Measurements from ENCODE around the gene ITIH3. TPM values are rescaled to one million over a fixed set of nuclear protein-coding genes. Genes with fewer than 3 reads are reported as not detected.

The ITIH3 gene
- total RNA-seq, 1 donor from 2014 or later = 4.6 TPM

- DNase-seq (ENCODE audit: low spot score) = no peak
These were observed 34.9 kb downstream of the ITIH3 start for GRCh38 chr3:52829482-52829881.

GRCh38 chr3:52829906-52830463 is 35.4 kb downstream of the ITIH3 start:
- DNase-seq (ENCODE audit: low spot score) = no peak

GRCh38 chr3:52830535-52831258 is 36.1 kb downstream of the ITIH3 start, which contains the start of gene ITIH4:
Gene ITIH4 (minus strand): TSS chr3:52830672. CDS start chr3:52830642, 30 bp downstream.
- no peak for DNase-seq (ENCODE audit: low spot score)

- peak; percentile 79 for DNase-seq (ENCODE audit: low spot score)
These were observed 37.1 kb downstream of the ITIH3 start for GRCh38 chr3:52831500-52832301.

GRCh38 chr3:52833202-52833601 is 38.6 kb downstream of the ITIH3 start:
- no peak for DNase-seq (ENCODE audit: low spot score)

- DNase-seq (ENCODE audit: low spot score) = no peak
These were observed 40.4 kb downstream of the ITIH3 start, which contains the start of gene MUSTN1 for GRCh38 chr3:52834871-52835501. Gene MUSTN1 (minus strand): TSS chr3:52835019. CDS start chr3:52834948, 71 bp downstream.

- no peak for DNase-seq (ENCODE audit: low spot score)
These were observed 41.3 kb downstream of the ITIH3 start for GRCh38 chr3:52835766-52836470.

GRCh38 chr3:52836471-52836845 is 41.9 kb downstream of the ITIH3 start:
- DNase-seq (ENCODE audit: low spot score) = no peak

GRCh38 chr3:52836986-52837385 is 42.4 kb downstream of the ITIH3 start:
- DNase-seq (ENCODE audit: low spot score) = no peak

GRCh38 chr3:52838561-52839267 is 44.1 kb downstream of the ITIH3 start:
- no peak for DNase-seq (ENCODE audit: low spot score)

- DNase-seq (ENCODE audit: low spot score) = no peak
These were observed 44.6 kb downstream of the ITIH3 start for GRCh38 chr3:52839268-52839575.

GRCh38 chr3:52839892-52840545 is 45.4 kb downstream of the ITIH3 start:
- no peak for DNase-seq (ENCODE audit: low spot score)

GRCh38 chr3:52841211-52841980 is 46.8 kb downstream of the ITIH3 start:
- DNase-seq (ENCODE audit: low spot score) = no peak

- no peak for DNase-seq (ENCODE audit: low spot score)
These were observed 47.4 kb downstream of the ITIH3 start for GRCh38 chr3:52841981-52842340.

GRCh38 chr3:52842424-52842823 is 47.8 kb downstream of the ITIH3 start:
- DNase-seq (ENCODE audit: low spot score) = no peak

- DNase-seq (ENCODE audit: low spot score) = no peak
These were observed 48.7 kb downstream of the ITIH3 start for GRCh38 chr3:52843108-52843865.

GRCh38 chr3:52843881-52844280 is 49.3 kb downstream of the ITIH3 start:
- DNase-seq (ENCODE audit: low spot score) = no peak

GRCh38 chr3:52844290-52844975 is 49.8 kb downstream of the ITIH3 start:
- no peak for DNase-seq (ENCODE audit: low spot score)

All from ureter (tissue), 1 donor.